Hematopoietic multipotent progenitor cell treated with erythropoietin and hydrocortisone succinate and interleukin-3 and kit ligand, for 6 days (in vitro differentiated cells): ENCODE data around the gene SRMS.

Experiments used
- DNase-seq: peaks from one replicate; pipeline ENCODE4 v3.0.0-alpha.2; 2015

SRMS gene

DNA sequence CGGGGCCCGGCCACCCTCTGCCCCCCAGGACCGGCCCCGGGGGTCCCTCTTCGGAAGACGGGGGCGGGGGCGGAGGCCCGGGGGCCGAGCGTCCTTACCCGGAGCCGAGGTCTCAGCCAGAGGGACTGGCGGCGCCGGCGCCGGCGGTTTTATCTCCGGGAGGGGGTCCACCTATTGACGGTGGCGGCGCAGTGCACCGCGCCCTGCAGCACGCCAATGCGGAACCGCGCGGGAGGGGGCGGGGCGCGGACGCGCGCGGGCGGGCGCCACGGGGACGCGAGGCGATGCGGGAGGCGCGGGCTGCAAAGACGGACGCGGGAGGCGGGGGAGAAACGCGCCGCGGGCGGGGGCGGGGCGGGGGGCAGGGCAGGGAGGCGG is 48.6 kb downstream of the SRMS start, which contains the start of gene EEF1A2:
EEF1A2 (minus strand) TSS at position 124 of the 378 bp plus-strand sequence. CDS start 1,320 bp downstream, outside the sequence.
- DNase-seq: peak; percentile 49

DNA sequence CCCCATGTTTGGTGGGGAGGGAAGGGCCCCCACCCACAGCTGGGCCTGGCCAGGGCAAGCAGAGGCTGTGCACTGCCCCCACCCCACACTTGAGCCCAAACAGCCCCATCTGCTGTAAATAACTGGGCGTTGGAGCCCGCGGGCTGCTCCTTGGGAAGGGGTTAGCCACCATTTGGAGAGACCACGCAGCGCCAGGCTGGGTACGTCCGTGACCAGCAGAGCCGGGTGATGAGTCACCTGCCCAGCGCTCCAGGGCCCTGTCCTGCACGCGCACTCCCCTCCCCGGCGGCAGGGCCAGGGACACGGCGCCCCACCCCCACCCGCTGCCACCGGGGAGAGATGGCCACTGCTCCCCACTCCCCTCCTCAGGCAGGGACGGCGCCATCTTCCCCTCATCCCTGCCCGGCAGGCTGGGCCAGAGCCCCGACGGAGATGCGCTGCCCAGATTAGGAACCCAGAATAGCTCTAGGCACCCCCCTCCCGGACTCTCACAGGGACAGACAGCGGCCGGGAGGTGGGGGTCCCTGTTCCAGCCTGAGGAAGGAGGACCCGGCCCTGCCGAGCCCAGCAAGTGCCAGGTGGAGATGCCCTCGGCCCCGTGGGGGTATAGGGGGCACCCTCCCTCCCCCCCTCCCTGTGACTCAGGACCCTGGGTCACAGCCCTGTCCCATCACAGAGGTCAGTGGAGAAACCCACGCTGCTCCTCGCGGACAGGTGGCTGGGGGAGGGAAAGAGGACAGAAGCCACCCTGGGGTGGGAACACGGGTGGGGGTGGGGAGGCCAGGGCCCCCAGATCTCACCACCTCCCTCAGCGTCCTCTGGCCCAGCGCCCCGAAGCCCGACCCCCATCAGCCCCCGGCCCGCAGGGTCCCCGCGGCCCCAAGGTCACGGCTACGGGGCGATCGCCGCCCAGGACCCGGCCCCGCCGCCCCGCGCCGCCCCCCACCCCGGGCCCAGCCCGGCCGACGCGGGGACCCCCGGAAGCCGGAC is 49.3 kb downstream of the SRMS start:
- no peak for DNase-seq

DNA sequence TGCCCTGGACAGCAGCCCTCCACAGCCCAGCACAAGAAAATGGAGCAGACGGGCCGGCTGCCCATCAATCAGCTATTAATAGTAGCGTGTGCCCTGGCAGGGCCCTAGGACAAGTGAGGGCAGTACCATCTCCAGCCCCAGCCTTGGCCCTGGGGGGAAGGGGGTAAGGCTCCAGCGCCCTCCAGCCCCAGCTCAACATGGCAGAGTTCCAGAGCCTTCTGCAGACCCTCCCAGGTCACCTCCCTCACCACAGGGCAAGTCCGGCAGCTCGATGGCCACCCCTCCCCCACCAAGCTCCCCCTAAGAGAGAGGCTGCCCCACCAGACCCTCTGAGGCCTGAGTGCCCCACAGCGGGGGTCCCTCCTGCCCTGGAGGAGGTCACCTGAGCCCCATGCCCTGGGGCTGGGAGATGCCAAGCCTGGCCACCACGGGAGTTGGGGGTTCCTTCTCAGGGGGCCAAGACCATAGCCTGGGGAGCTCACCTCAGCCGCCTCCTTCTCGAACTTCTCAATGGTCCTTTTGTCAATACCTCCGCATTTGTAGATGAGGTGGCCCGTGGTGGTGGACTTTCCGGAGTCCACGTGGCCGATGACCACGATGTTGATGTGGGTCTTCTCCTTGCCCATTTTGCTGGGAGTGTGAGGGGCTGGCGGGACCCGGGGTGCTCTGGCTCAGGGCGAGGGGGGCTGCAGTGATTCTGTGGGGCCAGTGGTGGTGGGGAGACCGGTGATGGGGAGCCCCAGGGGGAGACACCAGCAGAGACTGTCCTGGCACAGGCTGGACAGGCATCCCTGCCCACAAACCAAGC is 50.2 kb downstream of the SRMS start:
- no peak for DNase-seq

DNA sequence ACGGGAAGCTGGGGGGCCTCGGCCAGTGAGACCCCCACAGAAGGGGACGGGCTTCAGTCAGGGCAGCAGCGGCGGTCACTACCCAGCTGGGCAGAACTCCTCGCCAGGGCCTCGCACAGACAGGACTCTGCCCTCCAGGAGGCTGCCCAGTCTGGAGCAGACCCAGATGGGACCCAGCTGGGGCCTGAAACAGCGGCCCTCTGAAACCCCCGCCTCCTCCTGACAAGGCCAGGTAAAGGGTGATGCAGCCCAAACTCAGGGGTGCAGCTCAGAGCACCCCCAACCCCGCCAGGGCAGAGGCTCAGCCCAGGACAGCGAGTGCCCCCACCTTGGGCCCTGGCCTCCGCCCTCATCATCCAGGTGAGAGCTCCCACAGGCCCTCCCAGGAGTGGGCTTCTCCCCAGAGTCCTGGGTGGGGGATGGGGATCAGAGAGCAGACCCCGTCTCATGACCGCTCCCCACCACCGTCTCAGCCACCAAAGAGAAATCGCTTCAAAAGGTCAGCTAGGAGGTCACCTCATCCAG is 50.9 kb downstream of the SRMS start:
- DNase-seq: no peak

DNA sequence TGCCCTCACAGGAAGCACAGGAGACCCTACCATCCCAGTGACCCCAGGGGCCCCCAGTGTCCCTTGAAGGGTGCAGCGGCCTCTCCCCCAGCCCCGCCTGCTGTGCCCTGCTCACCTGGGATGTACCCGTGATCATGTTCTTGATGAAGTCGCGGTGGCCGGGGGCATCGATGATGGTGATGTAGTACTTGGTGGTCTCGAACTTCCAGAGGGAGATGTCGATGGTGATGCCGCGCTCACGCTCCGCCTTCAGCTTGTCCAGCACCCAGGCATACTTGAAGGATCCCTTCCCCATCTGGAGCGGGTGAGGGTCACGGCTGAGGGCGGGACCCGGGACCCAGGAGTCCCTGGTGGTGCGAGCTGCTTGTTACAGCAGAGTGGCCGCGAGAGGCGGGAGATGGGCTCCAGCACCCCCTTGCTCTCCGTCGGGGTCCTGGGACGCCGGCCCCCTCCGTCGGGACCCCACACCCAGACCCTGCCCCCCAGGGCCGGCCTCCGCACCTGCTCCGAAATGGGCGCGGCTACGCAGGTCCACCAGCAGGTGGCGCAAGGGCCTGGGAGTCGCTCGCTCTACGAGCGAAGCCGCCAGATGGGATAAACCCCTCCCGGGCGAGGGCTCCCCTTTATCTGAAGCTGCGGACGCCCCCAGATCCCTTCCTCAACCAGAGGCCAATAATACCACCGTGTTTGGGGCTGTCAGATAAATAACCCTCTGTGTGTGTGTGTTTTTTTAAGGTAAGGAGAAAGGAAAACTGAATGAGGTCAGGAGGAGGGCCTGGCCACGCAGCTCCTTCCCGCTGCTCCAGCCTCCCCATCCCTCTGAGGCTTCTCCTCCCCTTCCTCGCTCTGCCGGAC is 51.6 kb downstream of the SRMS start:
- DNase-seq: peak; percentile 84

DNA sequence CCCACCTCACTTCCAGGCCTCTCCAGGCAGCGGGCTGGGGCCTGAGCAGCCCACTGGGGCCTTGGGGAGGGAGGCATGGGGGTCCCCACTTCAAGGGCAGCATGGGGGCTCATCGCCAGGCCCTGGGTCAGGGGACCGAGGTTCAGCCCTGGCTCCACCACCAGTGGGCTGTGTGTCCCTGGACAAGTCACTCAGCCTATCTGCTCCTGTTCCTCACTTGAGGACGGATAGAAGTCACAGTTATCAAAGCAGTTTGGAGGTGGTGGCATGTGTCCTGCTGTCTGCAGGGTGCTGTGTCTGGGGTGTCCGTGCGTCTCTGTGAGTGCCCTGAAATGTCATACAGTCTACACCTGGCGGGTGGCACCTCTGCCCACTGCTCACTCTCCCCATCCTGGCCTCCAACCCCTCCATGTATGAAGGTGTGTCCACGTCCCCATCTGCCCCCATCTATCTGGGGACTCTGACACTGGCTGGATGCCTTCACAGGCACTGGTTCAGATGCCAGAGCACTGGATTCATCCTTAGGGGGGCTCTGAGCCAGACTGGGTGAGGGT is 52.3 kb downstream of the SRMS start:
- no peak for DNase-seq

DNA sequence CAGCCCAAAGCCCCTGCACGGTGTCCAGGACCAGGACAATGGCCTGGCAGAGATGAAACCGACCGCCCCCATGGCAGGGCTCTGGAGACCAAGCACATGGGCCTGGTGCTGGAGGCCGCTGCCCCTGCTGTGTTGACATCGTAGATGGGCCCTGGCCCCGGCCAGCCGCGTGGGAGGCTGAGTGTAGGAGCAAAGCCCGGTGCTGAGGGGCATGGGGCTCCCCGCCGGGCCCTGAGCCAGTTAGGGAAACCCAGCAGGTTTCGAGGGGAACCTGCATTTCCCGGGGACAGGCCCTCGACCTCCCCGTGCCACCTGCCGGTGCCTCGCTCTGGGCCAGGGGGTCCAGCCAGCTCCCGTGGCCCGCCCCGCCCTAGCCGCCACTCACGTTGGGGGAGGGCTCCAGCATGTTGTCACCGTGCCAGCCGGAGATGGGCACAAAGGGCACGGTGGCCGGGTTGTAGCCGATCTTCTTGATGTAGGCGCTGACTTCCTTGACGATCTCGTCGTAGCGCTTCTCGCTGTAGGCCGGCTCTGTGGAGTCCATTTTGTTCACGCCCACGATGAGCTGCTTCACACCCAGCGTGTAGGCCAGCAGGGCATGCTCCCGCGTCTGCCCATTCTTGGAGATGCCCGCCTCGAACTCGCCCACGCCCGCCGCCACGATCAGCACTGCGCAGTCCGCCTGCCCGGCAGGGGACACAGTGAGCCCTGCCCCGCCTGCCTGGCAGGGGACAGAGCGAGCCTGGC is 53.0 kb downstream of the SRMS start:
- DNase-seq: no peak

DNA sequence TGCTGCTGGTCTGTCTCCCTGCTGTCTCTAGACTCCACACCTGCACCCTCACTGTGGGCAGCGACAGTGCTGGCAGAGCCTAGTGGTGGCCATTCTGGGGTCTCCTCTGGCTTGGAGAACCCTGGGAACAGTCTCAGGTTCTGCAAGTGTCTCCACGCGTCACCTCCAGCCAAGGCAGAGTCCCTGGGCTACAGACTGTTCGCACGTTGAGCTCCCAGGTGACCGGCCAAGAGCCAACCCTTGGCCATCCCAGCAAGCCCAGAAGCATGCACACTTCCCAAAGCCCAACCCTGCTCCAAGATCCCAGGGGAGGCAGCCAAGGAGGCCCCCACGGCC is 53.5 kb downstream of the SRMS start:
- no peak for DNase-seq

DNA sequence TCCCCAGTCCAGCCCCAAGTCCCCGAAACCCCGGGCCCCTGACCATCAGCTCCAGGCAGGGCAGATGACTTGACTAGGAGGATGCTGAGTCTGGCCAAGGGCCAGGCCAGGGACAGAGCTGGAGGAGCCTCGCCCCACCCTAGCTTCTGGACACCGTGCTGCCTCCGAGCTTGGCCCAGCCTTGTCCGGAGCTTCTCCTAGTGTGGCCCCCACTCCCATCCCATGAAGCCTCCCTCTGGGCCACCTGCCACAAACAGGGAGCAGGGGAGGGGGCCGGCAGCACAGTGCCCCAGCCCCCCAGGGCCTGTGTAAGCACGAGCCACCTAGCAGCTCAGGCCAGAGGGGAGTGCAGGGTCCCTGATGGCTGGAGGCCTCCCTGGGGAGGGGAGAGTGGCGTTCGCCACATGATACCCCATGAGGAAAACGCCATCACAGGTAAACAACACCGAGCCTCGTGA is 54.0 kb downstream of the SRMS start:
- DNase-seq: no peak

DNA sequence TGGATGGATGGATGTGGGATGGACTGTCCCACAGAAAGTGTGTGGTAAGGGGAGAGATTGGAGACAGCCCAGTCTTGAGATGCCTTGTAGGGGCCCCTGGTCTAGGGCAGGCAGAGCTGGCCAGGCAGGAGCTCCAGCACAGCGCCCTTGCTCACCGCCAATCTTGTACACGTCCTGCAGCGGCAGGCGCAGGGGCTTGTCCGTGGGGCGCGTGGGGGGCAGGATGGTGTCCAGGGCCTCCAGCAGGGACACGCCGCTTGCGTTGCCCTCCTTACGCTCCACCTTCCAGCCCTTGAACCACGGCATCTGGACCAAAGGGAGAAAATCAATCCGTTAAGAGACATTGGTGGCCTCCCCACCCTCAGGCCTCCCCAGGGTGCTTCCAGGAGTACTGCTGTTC is 54.6 kb downstream of the SRMS start:
- no peak for DNase-seq

DNA sequence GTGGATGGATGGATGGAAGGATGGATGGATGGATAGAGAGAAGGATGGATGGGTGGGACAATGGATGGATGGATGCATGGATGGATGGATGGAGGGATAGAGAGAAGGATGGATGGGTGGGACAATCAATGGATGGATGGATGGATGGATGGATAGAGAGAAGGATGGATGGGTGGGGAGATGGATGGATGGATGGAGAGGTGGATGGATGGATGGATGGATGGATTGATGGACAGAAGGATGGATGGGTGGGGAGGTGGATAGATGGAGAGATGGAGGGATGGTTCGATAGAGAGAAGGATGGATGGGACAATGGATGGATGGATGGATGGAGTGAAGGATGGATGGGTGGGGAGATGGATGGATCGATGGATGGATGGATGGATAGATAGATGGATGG is 55.0 kb downstream of the SRMS start:
- DNase-seq: no peak

DNA sequence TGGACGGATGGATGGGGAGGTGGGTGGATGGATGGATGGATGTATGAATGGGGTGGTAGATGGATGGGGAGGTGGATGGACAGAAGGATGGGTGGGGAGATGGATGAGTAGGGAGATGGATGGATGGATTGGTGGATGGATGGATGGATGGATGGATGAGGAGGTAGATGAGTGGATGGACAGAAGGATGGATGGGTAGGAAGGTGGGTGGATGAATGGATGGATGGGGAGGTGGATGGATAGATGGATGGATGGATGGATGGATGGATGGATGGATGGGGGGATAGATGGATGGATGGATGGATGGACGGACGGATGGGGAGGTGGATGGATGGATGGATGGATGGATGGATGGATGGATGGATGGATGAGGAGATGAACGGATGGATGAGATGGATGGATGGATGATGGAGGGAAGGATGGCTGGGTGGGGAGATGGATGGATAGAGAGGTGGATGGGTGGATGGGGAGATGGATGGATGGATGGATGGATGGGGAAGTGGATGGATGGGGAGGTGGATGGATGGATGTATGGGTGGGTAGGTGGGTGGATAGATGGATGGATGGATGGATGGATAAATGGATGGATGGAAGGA is 55.8 kb downstream of the SRMS start:
- no peak for DNase-seq

DNA sequence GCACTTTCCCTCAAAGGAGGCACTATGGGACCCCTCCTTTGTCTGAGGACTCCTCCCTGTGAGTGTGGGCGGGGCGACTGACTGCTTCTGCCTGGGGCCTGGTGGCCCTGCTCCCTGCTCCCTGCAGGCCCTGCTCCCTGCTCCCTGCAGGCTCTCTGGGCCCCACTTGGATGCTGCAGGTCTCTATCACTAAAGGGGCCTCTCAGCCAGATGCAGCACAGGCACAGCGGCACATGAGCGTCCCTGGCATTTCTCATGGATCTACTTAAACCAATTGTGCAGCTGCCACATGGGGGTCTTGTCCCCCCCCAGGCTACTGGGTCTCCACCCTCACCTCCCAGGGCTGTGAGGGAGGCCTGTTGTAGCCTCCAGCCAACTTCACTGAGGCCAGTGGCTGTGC is 56.5 kb downstream of the SRMS start:
- no peak for DNase-seq
